Choroid plexus epithelial cell (primary cell): ENCODE results near the gene TMEM86B.

Source experiments
- DNase-seq: peaks from one replicate; pipeline ENCODE4 v3.0.0-alpha.2; 2010; ENCODE audit warnings: low read depth
- H3K4me3 ChIP-seq: 2 replicates; pipeline ENCODE4 v1.5.1; 2011; ENCODE audit warnings: low read depth, mild to moderate bottlenecking, control low read depth, low read length, moderate library complexity
- TF ChIP-seq, protein P1 (sequence below): conservative IDR thresholded peaks from 2 replicates; pipeline ENCODE4 v1.5.1; 2011; ENCODE audit warnings: low read depth, mild to moderate bottlenecking, control low read depth, inconsistent platforms, low read length, moderate library complexity

TMEM86B gene

DNA sequence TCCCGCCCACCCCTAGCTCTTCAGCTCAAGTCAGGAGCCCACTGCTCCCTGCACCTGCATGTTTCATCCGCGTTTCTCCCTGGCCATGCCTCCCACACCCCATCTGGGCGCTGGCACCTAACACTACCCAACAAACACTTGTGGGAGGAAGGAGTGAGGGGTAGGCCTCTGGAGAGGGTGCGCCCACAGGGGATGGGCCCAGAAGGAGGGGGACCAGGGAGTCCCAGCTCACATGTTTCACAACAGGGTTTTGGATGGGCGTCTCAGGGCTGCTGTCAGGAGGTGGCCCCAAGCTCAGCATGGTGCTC is 12.1 kb upstream of the TMEM86B start:
- H3K4me3 ChIP-seq = no peak overlapping the region
- no peak for DNase-seq
- TF ChIP-seq, protein P1, sequence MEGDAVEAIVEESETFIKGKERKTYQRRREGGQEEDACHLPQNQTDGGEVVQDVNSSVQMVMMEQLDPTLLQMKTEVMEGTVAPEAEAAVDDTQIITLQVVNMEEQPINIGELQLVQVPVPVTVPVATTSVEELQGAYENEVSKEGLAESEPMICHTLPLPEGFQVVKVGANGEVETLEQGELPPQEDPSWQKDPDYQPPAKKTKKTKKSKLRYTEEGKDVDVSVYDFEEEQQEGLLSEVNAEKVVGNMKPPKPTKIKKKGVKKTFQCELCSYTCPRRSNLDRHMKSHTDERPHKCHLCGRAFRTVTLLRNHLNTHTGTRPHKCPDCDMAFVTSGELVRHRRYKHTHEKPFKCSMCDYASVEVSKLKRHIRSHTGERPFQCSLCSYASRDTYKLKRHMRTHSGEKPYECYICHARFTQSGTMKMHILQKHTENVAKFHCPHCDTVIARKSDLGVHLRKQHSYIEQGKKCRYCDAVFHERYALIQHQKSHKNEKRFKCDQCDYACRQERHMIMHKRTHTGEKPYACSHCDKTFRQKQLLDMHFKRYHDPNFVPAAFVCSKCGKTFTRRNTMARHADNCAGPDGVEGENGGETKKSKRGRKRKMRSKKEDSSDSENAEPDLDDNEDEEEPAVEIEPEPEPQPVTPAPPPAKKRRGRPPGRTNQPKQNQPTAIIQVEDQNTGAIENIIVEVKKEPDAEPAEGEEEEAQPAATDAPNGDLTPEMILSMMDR = no peak

DNA sequence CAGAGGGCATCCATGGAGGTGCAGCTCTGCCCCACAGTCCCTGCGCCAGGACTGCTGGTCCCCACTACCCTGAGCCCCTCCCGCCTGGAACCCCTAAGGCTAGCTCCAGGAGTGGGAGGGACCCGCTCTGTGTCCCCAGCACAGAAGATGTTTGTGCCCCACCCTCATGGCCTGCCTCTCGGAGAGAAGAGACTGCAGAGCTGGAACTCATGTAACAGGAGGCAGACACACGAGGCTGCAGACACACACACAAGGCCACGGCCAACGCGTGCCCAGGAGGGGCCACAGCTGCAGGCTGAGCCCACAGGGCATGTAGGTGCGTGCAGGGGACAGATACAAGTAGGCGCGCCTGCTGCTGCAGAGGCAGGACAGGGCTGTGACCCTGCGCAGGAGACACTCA is 10.4 kb upstream of the TMEM86B start:
- no peak for DNase-seq
- H3K4me3 ChIP-seq = no peak overlapping the region
- TF ChIP-seq, protein P1 = no peak

DNA sequence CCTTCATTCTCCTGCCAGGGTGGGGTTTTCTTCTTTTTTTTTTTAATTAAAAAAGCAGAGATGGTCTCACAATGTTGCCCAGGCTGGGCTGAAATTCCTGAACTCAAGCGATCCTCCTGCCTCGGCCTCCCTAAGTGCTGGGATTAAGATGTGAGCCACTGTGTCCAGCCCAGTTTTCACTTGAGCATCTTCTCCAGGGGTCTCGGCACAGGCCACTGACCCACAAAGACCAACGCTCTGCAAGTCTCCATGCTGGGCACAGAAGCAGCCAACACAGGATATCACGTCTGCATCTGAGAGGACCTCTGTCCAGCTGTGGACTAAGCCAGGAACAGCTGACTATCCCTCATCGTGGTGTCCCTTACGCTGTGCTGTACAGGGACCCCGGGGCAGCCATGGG is 9.5 kb upstream of the TMEM86B start:
- TF ChIP-seq, protein P1 = no peak
- H3K4me3 ChIP-seq = no peak overlapping the region
- no peak for DNase-seq

DNA sequence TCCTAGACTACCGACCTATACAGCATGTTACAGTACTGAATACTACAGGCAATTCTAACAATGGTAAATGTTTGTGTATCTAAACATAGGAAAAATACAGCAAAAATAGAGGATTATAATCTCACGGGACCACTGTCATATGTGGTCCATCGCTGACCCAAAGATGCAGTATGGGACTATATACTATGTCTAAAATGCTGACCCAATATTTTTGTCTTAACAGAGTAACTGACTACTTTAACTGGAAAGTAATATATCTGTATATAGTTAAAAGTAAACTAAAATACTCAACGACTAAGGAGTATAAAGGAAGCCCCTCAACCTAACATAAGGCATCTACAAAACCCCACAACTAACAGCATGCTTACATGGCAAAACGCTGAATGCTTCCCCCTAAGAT is 4.4 kb upstream of the TMEM86B start:
- H3K4me3 ChIP-seq = no peak overlapping the region
- no peak for DNase-seq
- TF ChIP-seq, protein P1 = no peak

DNA sequence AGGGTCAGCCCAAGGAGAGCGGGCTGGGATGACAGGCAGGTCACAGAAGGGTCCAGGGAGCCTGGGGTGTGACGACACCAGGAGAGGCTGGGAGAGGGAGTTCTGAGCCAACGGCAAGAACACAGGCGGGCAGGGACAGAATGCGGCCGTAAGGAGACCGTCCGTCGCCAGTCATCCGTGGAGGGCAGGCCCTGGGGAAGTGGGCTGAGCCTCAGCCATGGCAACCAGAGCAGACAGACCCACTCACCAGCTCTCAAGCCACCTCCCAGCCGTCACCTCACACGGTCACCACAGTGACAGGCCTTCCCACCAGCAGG is 3.7 kb upstream of the TMEM86B start:
- no peak for DNase-seq
- TF ChIP-seq, protein P1 = no peak
- no peak overlapping the region for H3K4me3 ChIP-seq

DNA sequence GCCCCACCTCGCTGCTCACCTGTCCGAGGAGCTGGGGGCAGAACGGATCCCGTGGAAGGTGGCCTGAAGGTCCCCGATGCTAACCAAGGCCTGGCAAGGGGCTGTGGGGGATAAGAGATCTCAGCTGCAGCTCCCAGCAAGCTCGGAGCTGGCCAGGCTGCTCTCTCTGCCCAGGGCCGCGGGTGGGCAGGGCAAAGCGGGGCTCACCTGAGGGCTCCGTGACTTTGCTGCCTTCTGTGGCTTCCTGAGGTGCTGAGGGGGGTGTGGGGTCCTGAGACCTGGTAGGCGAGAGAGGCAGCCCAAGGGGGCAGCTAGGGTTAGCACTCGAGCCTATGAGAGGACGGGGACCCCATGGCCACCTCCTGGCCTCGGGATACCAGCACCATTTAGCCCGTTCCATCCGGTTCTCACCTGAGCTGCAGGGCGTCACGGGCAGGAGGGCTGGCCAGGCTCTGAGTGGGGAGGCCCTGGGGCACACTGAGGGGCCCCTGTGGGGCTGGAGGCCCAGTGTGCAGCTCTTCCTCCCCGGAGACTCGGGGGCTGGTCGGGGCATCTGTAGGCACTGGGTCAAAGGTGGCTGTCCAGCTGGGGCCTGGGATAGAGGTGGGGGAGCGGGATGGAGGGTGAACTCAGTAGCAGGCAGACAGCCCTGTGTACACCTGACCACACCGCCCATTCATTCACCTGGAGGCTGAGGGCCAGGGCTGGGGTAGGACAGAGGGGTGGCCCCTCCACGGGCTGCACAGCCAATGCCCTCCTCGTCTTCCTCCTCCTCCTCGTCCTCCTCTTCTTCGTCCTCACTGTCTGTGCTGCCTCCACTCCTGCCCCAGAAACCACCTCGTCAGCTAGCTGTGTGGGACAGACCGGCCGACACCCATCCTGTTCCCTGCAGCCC is 3.1 kb upstream of the TMEM86B start:
- no peak for DNase-seq
- no peak overlapping the region for H3K4me3 ChIP-seq
- TF ChIP-seq, protein P1 = no peak

DNA sequence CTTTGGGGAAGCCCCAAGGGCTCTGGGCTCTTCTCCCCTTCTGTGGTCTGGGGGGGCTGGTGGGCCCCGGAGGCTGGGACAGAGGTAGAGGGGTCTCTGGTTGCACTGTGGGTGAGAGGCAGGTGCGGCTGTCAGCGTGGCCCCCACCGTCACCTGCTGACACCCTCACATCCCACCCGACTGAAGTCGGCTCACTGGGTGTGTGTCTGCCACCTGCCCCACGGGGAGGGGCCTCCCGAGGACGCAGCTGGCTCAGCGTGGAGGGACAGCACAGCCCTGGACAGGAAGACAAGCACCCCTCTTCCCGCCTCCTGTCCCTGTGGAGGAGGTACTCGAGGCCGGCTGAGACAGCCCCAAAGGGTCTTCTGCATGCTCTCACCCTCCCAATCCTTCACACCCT is 2.2 kb upstream of the TMEM86B start:
- no peak for DNase-seq
- no peak overlapping the region for H3K4me3 ChIP-seq
- TF ChIP-seq, protein P1 = no peak
